Activated CD4-positive, alpha-beta T cell treated with anti-CD3 and anti-CD28 coated beads, Interleukin-2, amount 50 U/mL, for 48 hours (primary cell): Measurements from ENCODE around the gene RFX2.
A peak's percentile ranks its signal among the peaks of the same experiment; 100 is the strongest.

Experiments
- DNase-seq, 2 experiments: peaks; one replicate each; pipeline ENCODE4 v3.0.0-alpha.2; 2020

The RFX2 gene

DNA sequence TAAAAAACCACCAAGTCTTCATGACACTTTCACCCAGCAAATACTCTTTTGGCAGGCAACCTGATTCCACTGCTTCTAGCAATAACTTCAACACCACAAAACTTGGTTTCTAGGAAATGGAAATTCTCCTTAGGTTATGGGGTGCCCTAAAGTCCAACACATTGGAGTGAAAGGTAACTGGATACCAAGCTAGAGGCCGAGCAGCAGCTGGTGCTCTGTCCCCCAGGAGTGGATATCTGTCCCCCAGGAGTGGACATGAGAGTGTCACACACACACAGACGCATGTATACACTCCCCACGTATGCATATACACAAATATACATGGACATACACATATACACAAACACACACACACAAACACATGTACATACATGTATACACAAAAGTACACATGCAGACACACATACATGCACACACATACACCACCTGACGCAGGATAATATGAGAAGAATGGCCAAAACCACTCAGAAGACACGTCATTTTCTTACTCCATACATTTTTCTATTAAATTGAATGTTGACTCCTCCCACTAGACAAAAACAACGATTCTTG, 50.8 kb downstream of the RFX2 start:
- DNase-seq = no peak

DNA sequence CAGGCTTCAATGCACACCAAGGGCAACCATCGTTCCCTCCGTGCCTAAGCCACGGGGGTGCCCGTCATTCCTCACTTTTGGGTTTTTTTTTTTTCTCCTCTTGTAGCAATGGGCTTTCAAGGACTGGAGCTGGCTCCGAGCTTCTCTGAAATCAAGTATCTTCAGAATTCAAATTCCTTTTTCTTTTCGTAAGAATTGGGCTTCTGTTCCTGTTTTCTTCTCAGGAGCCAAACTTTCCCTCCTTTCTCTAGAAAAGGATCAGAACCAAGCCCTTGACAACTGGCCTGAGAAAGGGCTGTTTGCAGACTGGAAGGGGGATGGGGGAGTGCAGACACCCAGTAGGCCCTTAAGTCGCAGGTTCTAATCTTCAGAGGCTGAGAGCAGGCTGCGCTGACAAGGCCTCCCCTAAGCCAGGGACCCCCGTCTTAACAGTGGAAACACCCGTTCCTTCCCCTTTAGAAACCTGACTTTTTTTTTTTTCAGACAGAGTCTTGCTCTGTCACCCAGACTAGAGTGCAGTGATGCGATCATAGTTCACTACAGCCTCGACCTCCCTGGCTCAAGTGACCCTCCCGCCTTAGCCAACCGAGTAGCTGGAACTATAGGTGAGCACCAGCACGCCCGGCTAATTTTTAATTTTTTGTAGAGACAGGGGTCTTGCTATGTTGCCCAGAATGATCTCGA, 51.6 kb downstream of the RFX2 start:
- DNase-seq = no peak

DNA sequence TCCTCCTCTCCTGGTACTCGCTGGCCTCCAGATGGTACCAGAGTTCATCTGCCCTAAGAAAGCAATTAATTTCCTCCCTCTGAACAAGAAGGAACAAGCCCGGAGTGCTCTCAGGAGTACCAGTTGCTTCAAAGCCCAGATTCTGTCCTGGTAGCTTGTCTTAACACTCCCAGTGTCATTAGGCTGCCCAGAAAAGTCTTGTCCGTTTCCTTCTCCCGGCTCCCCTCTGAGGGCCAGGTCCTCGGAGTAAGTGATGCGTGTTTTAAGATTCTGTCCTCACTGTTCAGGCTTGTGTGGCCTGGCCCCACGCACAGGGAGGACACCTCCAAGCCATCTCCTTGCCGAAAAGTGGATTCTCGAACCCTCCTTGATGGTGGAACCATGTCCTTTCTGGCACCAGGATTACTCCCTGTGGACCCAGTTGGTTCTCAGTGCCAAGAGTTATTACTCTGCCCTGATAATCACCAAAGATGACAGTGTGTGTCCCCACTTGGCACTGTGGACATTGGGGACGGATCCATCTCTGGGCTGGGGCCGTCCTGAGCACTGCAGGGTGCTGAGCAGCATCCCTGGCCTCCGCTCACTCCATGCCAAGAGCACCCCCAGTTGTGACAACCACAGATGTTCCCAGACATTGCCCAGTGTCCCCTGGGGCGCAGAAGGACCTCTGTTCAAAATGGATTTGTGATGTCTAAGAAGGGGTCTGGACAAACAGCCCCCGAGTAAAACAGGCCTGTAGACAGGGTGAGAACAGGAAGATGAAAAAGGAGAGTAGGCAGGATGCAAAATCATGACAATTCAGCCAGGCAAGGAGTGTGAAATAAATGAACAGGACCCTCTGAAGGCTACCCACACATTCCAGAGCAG, 52.4 kb downstream of the RFX2 start:
- no peak for DNase-seq

DNA sequence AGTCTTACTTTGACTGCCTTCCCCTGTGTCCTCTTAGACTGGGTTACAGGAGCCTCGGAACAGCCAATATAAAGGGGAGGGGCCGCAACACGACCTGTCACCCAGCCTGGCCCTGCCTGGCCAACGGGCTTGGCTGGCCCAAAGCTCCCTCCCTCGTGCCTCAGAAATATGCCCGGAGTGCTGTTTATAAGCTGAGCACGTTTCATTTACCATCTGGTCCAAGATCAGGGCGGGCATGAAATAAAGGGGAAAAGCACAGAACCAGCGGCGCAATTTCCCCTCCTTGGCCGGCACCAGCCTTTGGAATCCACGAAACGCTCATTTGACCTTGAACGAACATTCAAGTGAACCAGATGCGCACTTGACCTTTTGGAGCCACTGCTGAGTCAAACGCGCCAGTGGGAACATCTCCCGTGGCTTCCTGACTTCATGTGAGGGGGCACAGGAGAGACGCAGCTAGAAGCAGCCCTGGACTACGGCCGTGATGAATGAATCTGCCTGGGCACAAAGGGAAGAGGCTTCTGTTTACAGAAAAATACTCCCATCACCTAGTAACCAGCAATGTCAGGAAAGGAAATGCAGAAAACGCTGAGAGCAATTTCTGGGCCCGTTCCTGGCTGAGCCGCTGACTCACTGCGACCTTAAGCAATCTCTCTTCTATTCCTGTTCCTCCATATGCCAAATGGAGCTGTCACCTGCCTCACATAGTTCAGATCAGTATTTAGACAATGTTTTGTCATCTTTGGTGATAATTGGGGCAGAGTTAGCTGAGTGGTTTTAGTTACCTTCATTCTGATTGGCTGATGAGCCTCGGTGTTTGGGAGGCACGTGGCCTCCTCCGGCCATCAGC, 53.3 kb downstream of the RFX2 start:
- no peak for DNase-seq

- DNase-seq = no peak
Observed at GRCh38 chr19:6056282-6056741, 54.0 kb downstream of the RFX2 start.

DNA sequence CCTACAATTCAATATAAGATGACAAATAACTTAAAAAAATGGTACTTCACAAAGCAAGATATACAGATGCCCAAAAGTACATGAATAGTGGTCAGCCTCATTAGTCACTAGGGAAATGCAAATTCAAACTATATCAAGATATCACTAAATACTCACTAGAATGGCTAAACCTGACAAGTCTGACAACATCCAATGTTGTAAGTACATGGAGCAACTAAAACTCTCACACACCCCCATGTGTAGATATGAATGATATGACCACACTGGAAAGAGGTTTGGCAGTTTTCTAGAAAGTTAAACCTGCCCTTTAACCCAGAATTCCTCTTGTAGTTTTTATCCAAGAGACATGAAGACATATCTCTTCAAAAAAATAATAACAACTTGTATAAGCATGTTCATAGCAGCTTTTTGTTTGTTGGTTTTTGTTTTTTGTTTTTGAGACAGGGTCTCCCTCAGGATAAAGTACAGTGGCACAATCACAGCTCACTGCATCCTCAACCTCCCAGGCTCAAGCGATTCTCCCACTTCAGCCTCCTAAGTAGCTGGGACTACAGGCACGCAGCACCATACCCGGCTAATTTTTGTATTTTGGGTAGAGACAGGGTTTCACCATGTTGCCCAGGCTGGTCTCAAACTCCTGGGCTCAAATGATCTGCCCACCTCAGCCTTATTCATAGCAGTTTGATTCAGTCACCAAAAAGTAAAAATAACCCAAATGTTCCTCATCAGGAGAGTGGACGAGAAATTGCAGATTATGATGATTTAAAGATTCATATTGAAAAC, 55.1 kb downstream of the RFX2 start:
- DNase-seq = no peak

GRCh38 chr19:6048793-6049405, 61.4 kb downstream of the RFX2 start:
- peak; percentile 76 to 79 for DNase-seq

DNA sequence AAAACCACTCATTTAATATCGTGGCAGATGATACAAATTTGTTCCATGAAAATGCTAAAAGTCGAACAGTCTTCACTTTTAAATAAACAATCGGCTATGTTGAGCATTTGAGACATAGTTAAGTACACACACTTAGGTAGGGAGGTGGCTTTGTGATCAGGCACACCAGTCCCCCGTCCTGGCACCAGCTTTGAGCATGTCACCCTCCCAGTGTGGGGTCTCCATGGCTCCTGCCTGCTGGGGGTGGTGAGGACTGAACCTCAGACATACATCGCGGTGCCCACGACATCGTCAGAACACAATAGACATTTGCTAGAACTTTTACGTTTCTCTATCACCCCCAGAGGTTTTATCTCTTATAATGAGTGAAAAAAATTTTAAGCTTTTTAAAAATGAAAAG, 62.0 kb downstream of the RFX2 start:
- DNase-seq = no peak

DNA sequence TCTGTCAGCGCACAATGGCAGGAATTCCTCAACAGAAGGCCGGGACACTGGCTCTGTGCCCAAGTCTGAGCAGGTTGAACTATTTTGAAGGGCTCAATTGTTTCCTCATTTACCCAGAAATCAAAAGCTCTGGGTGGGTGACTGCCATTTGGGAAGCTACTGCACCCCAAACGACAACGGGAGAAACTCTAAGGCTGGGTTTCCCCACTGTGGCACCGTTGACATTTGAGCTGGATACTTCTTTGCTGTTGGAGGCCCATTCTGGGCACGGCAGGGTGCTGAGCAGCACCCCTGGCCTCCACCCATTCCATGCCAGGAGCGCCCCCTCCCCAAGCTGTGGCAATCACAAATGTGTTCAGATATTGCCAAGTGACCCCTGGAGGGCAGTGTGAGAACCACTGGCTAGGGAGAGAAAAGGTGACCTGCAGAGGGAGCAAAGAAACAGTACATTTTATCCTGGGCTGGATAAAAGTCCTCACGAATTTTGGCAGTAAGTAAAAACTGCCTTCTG, 62.5 kb downstream of the RFX2 start:
- no peak for DNase-seq

GRCh38 chr19:6047256-6047655, 63.0 kb downstream of the RFX2 start:
- no peak for DNase-seq

GRCh38 chr19:6045108-6045507, 65.2 kb downstream of the RFX2 start:
- no peak for DNase-seq

DNA sequence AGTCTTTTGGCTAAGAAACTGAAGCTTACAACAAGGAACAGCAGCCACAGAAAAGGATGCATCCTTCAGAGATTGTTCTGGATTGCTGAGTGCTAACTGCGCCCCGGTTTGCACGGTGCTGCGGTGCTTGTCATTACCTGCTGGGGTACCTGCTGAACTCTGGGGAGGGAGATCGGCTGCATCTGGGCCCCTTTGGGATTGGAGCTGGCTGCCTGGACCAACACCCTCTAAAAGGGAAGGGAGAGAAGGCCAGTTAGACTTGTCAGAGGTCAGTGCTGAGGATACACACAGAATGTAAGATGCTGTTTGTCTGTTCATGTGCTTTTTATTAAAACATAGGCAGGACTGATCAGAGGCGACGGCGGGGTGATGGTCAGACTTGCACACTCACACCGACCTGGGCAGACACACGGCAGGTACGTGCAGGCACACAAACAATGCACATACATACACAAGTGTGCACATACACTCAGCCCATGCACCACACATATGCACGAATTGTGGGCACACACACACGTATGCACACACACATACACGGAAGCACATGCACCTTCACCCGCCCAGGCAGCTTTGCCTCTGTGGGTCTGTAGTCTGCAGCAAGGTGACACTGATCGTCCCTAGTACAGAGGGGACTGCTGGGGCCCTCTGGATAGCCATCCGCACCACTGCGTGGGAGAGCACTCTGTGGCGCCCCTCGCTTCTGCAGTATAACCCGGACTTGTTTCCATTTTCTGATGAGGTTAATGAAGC, 66.1 kb downstream of the RFX2 start:
- no peak for DNase-seq

- no peak for DNase-seq
Observed at GRCh38 chr19:6042776-6043726, 67.2 kb downstream of the RFX2 start.

DNA sequence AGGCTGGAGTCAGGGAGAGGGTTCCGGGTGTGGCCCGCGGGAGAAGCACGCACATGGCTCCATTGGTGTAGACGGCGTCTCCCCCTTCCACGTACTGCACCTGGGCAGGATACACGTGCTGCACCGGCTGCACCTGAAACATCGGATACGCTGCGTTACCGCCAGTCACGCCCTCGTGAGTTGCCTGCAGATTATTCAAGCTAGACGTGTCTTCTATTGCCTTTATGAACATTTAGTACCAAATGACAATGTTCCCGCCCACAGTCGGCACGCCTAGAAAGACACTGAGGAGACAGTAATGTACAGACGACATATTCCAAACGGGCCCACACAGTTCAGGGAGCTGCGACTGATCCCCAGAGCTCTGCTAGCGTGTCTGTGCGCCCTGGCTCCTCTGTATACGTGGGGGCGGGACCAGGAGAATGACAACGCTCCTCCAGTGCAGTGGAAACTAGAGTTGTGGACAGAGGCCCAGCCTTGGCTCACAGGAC, 68.3 kb downstream of the RFX2 start:
- DNase-seq = no peak

DNA sequence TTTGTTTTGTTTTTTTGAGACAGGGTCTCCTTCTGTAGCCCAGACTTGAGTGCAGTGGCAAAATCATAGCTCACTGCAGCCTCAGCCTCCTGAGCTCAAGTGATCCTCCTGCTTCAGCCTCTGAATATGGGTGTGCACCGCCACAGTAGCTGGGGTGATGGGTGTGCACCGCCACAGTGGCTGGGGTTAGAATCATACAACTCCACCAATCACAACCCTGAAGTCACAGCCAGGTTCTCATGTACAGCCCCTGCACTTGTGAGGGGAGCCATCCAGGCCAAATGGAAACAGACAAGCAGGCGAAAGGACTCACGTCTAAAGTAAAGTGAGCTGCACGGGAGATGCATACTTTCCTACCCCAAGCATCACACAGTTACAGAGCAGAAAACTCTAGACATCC, 69.2 kb downstream of the RFX2 start:
- no peak for DNase-seq

GRCh38 chr19:6039566-6040225, 70.6 kb downstream of the RFX2 start:
- DNase-seq = no peak

GRCh38 chr19:6038634-6039405, 71.5 kb downstream of the RFX2 start:
- DNase-seq = peak; percentile 41 to 54

- no peak for DNase-seq
Observed at GRCh38 chr19:6035026-6035425, 75.3 kb downstream of the RFX2 start.
